NCI-H1694 treated with DMSO at 0.1 percent for 48 hours (cell line): Measurements from ENCODE around the gene MUS81.
"Not testable (repeated sequence)": the region's sequence is repeated elsewhere in the genome, so short reads cannot be mapped to it uniquely, and the experiment has no call there.

Experiments used
- DNase-seq: peaks from one replicate; lab custom pipeline; 2025; lab: John Stamatoyannopoulos, UW

The MUS81 gene

GRCh38 chr11:65847746-65848145 is 12.5 kb upstream of the MUS81 start:
- DNase-seq, result no peak

GRCh38 chr11:65848693-65849092 is 11.5 kb upstream of the MUS81 start:
- DNase-seq, result not testable (repeated sequence)

GRCh38 chr11:65849366-65849765 is 10.9 kb upstream of the MUS81 start:
- no peak for DNase-seq

- DNase-seq, result no peak
These were observed 10.4 kb upstream of the MUS81 start for GRCh38 chr11:65849771-65850216.

- DNase-seq, result no peak
These were observed 9.8 kb upstream of the MUS81 start for GRCh38 chr11:65850217-65851082.

- DNase-seq, result no peak
These were observed 9.1 kb upstream of the MUS81 start for GRCh38 chr11:65851083-65851579.

- no peak for DNase-seq
These were observed 8.3 kb upstream of the MUS81 start for GRCh38 chr11:65851811-65852507.

GRCh38 chr11:65852508-65853245 is 7.6 kb upstream of the MUS81 start:
- no peak for DNase-seq

- DNase-seq, result no peak
These were observed 6.8 kb upstream of the MUS81 start for GRCh38 chr11:65853246-65853979.

GRCh38 chr11:65854161-65854592 is 6.1 kb upstream of the MUS81 start:
- DNase-seq, result no peak

- DNase-seq, result no peak
These were observed 5.1 kb upstream of the MUS81 start for GRCh38 chr11:65854852-65855837.

- no peak for DNase-seq
These were observed 4.3 kb upstream of the MUS81 start for GRCh38 chr11:65855927-65856363.

- DNase-seq, result no peak
These were observed 3.3 kb upstream of the MUS81 start for GRCh38 chr11:65856689-65857499.

GRCh38 chr11:65857500-65857852 is 2.8 kb upstream of the MUS81 start:
- no peak for DNase-seq

- peak; percentile 91 for DNase-seq
These were observed 2.2 kb upstream of the MUS81 start, which contains the start of gene CFL1 for GRCh38 chr11:65857853-65858680. CFL1 (minus strand) TSS chr11:65858180; CDS start chr11:65858099, 81 bp downstream.

GRCh38 chr11:65858681-65859087 is 1.5 kb upstream of the MUS81 start:
- DNase-seq, result peak; percentile 48

- peak; percentile 94 for DNase-seq
These were observed 980 bp upstream of the MUS81 start for GRCh38 chr11:65859095-65859811.

GRCh38 chr11:65859812-65860277 is 388 bp upstream of the MUS81 start:
- peak; percentile 63 for DNase-seq
